Fibroblast of lung (primary cell): Measurements from ENCODE around the gene ANKH.

Experiments used
- EZH2 ChIP-seq: IDR thresholded peaks from 2 replicates; pipeline ENCODE4 v1.5.1; 2012; ENCODE audit warnings: low read length, control low read depth, mild to moderate bottlenecking; ENCODE audit errors: missing control alignments
- TF ChIP-seq, protein P1 (sequence below), 2 donors: IDR thresholded peaks in 1 of 2; conservative IDR thresholded peaks in 1 of 2; 1 replicate in 1 of 2; 2 replicates in 1 of 2; pipeline ENCODE4 v1.5.1; 2011 to 2012; ENCODE audit warnings: low read length in 2 of 2, control low read depth in 1 of 2, inconsistent platforms in 1 of 2, low read depth in 1 of 2, mild to moderate bottlenecking in 1 of 2

DNA sequence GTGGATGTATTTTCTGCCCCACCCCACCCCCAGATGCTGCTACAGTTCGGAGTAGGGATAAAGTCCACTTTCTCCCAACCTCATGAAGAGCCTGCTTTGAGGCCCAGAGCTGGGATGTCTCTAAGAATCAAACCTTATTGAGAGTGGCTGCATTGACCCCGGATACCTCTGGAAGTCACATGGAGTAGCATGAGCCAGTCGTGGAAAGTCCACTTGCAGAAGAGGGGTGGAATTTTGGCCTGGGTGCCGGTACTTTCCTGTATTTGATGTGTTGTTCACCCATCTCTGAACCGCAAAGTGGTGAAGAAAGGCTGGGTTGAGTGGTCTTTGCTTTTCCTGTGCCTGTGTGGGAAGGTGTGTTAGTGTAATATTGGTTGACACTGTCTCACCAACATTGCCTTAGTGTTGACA is 203.4 kb downstream of the ANKH start:
- TF ChIP-seq EZH2 = no peak
- TF ChIP-seq, protein P1, sequence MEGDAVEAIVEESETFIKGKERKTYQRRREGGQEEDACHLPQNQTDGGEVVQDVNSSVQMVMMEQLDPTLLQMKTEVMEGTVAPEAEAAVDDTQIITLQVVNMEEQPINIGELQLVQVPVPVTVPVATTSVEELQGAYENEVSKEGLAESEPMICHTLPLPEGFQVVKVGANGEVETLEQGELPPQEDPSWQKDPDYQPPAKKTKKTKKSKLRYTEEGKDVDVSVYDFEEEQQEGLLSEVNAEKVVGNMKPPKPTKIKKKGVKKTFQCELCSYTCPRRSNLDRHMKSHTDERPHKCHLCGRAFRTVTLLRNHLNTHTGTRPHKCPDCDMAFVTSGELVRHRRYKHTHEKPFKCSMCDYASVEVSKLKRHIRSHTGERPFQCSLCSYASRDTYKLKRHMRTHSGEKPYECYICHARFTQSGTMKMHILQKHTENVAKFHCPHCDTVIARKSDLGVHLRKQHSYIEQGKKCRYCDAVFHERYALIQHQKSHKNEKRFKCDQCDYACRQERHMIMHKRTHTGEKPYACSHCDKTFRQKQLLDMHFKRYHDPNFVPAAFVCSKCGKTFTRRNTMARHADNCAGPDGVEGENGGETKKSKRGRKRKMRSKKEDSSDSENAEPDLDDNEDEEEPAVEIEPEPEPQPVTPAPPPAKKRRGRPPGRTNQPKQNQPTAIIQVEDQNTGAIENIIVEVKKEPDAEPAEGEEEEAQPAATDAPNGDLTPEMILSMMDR (conservative IDR thresholded peaks at IDR 0.05 in 1 of 2, IDR thresholded peaks at IDR 0.05 in 1 of 2; ENCODE audit: low read depth in 1 of 2, low read length in 2 of 2) = no peak
